Upper lobe of left lung (tissue), 4 donors: ENCODE results near the gene CSF1.

Experiments
- EP300 ChIP-seq, 4 donors: sonication (generic); formaldehyde crosslinking; IDR thresholded peaks; one replicate each; pipeline ENCODE4 v1.5.1; 2017; ENCODE audit warnings: antibody characterized with exemption in 4 of 4, control low read depth in 2 of 4
- POLR2AphosphoS5 ChIP-seq, 2 donors: sonication (generic); formaldehyde crosslinking; IDR thresholded peaks; one replicate each; pipeline ENCODE4 v1.5.1; 2017; ENCODE audit warnings: antibody characterized with exemption in 2 of 2

- no peak for TF ChIP-seq POLR2AphosphoS5 (IDR thresholded peaks at IDR 0.05)
- TF ChIP-seq EP300 (IDR thresholded peaks at IDR 0.05) = no peak
Measured at GRCh38 chr1:109898842-109899241, 11.8 kb upstream of the CSF1 start.
